Neural progenitor cell (in vitro differentiated cells): ENCODE results near the gene GDI1. TPM values are rescaled to one million over a fixed set of nuclear protein-coding genes. Genes with fewer than 3 reads are reported as not detected.
A peak's percentile ranks its signal among the peaks of the same experiment; 100 is the strongest.

Source experiments
- DNase-seq: peaks from one replicate; pipeline ENCODE4 v3.0.0-alpha.2; 2016; ENCODE audit warnings: low spot score
- H2AFZ ChIP-seq: fragments of 200-600 bp; sonication (generic); replicated peaks from 2 replicates; pipeline ENCODE4 v1.6.1; 2016; ENCODE audit warnings: antibody characterized with exemption
- H3F3A ChIP-seq: fragments of 200-600 bp; sonication (generic); 2 replicates; pipeline ENCODE4 v1.6.1; 2016; ENCODE audit warnings: antibody characterized with exemption, low read depth
- H3K27ac ChIP-seq: fragments of 200-600 bp; sonication (generic); 2 replicates; pipeline ENCODE4 v1.5.1; 2016; ENCODE audit warnings: mild to moderate bottlenecking
- H3K27me3 ChIP-seq: fragments of 200-600 bp; sonication (generic); 2 replicates; pipeline ENCODE4 v1.6.1; 2016; ENCODE audit warnings: mild to moderate bottlenecking, moderate library complexity
- H3K36me3 ChIP-seq: fragments of 200-600 bp; sonication (generic); 2 replicates; pipeline ENCODE4 v1.5.1; 2016
- H3K4me1 ChIP-seq: fragments of 200-600 bp; sonication (generic); 2 replicates; pipeline ENCODE4 v1.6.1; 2016; ENCODE audit warnings: mixed run types
- H3K4me2 ChIP-seq: fragments of 200-600 bp; sonication (generic); 2 replicates; pipeline ENCODE4 v1.6.1; 2016
- H3K4me3 ChIP-seq: fragments of 200-600 bp; sonication (generic); 2 replicates; pipeline ENCODE4 v1.5.1; 2016
- H3K79me2 ChIP-seq: fragments of 200-600 bp; sonication (generic); 2 replicates; pipeline ENCODE4 v1.6.1; 2016; ENCODE audit warnings: low read depth
- H3K9ac ChIP-seq: fragments of 200-600 bp; sonication (generic); 2 replicates; pipeline ENCODE4 v1.6.1; 2016
- H3K9me3 ChIP-seq: fragments of 200-600 bp; sonication (generic); 2 replicates; pipeline ENCODE4 v1.5.1; 2016; ENCODE audit warnings: low read depth
- H4K20me1 ChIP-seq: fragments of 200-600 bp; sonication (generic); 2 replicates; pipeline ENCODE4 v1.6.1; 2016; ENCODE audit warnings: low read depth
- H3K27ac Mint-ChIP-seq: 3 replicates; pipeline ENCODE4 v1.8.0; 2021; ENCODE audit warnings: mixed read lengths
- H3K27me3 Mint-ChIP-seq: 2 replicates; pipeline ENCODE4 v1.8.0; 2022; ENCODE audit warnings: low read depth, mild to moderate bottlenecking, inconsistent platforms, moderate library complexity, mixed read lengths; ENCODE audit not compliant: insufficient read depth
- H3K36me3 Mint-ChIP-seq: 3 replicates; pipeline ENCODE4 v1.8.0; 2021; ENCODE audit warnings: mixed read lengths
- H3K4me1 Mint-ChIP-seq: 3 replicates; pipeline ENCODE4 v1.8.0; 2021; ENCODE audit warnings: mixed read lengths
- H3K4me3 Mint-ChIP-seq: 3 replicates; pipeline ENCODE4 v1.8.0; 2021; ENCODE audit warnings: mild to moderate bottlenecking, moderate library complexity, mixed read lengths
- H3K9me3 Mint-ChIP-seq: 3 replicates; pipeline ENCODE4 v1.8.0; 2020; ENCODE audit warnings: mixed read lengths
- CTCF ChIP-seq: fragments of 200-600 bp; sonication (generic); IDR thresholded peaks from 2 replicates; pipeline ENCODE4 v1.5.1; 2017; ENCODE audit warnings: antibody characterized with exemption, mild to moderate bottlenecking
- EZH2 ChIP-seq: fragments of 200-600 bp; sonication (generic); IDR thresholded peaks from 2 replicates; pipeline ENCODE4 v1.6.1; 2017; ENCODE audit warnings: antibody characterized with exemption, mild to moderate bottlenecking, moderate library complexity
- EZH2phosphoT487 ChIP-seq: fragments of 200-600 bp; sonication (generic); IDR thresholded peaks from 2 replicates; pipeline ENCODE4 v1.6.1; 2017; ENCODE audit warnings: antibody characterized with exemption
- total RNA-seq: library from RNA; depleted of rRNA; stranded (reverse); fragments of >200 nt; gene quantifications from 2 replicates; pipeline ENCODE4 v1.2.3, GENCODE V29; 2015; ENCODE audit warnings: low replicate concordance

The GDI1 gene
- total RNA-seq, 1 donor from 2014 or later: 119 TPM

GRCh38 chrX:154486396-154487207 is 49.6 kb downstream of the GDI1 start, which contains the start of gene UBL4A:
TSS of gene UBL4A (minus strand) at chrX:154486615. CDS start at chrX:154486584, 31 bp downstream.
- Histone ChIP-seq H3K27me3 (peaks cover 11% of the 10 kb centered on the region), H3K36me3 (no peaks in the 10 kb centered on the region), H4K20me1 (no peaks in the 10 kb centered on the region), H3K27ac (no peak within 1 kb of the TSS), H3K9ac (no peak within 1 kb of the TSS), H3K79me2 (no peaks in the 10 kb centered on the region), H3K4me1 (no peaks in the 10 kb centered on the region), H3K4me3 (peak within 1 kb of the TSS; percentile 58), H3F3A (peaks cover 9% of the 10 kb centered on the region), H3K9me3 (no peaks in the 10 kb centered on the region), H2AFZ (no peak within 1 kb of the TSS), H3K4me2 (peak within 1 kb of the TSS; percentile 84)
- peak; percentile 61 for DNase-seq
- H3K4me1 Mint-ChIP-seq: peaks cover 7% of the 10 kb centered on the region
- H3K27ac Mint-ChIP-seq: no peak within 1 kb of the TSS
- peaks cover 17% of the 10 kb centered on the region for H3K9me3 Mint-ChIP-seq
- TF ChIP-seq EZH2phosphoT487: no peak
- TF ChIP-seq EZH2: no peak
- no peak for TF ChIP-seq CTCF
- peaks cover 13% of the 10 kb centered on the region for H3K27me3 Mint-ChIP-seq
- H3K4me3 Mint-ChIP-seq: peak within 1 kb of the TSS; percentile 77
- H3K36me3 Mint-ChIP-seq: peaks cover 4% of the 10 kb centered on the region

- no peak for DNase-seq
- no peaks in the 10 kb centered on the region for H3K4me1 ChIP-seq
- H3K4me3 Mint-ChIP-seq: peak overlapping the region; percentile 77
- H3K27ac Mint-ChIP-seq: no peak overlapping the region
- TF ChIP-seq EZH2phosphoT487: no peak
- TF ChIP-seq EZH2: no peak
- no peak for TF ChIP-seq CTCF
- peaks cover 13% of the 10 kb centered on the region for H3K9me3 Mint-ChIP-seq
- H3K9ac ChIP-seq: no peak overlapping the region
- peaks cover 3% of the 10 kb centered on the region for H3K4me1 Mint-ChIP-seq
- peaks cover 11% of the 10 kb centered on the region for H3K27me3 ChIP-seq
- no peak overlapping the region for H3K27ac ChIP-seq
- no peaks in the 10 kb centered on the region for H3K36me3 ChIP-seq
- no peaks in the 10 kb centered on the region for H4K20me1 ChIP-seq
- no peaks in the 10 kb centered on the region for H3K79me2 ChIP-seq
- H2AFZ ChIP-seq: no peak overlapping the region
- H3K27me3 Mint-ChIP-seq: peaks cover 10% of the 10 kb centered on the region
- no peaks in the 10 kb centered on the region for H3K9me3 ChIP-seq
- no peak overlapping the region for H3K4me2 ChIP-seq
- H3K36me3 Mint-ChIP-seq: peaks cover 4% of the 10 kb centered on the region
- peaks cover 9% of the 10 kb centered on the region for H3F3A ChIP-seq
- H3K4me3 ChIP-seq: no peak overlapping the region
Measured at GRCh38 chrX:154487518-154488290, 50.8 kb downstream of the GDI1 start.

- Histone ChIP-seq H2AFZ (no peak overlapping the region), H3K9ac (no peak overlapping the region), H3K4me3 (no peak overlapping the region), H3K4me2 (no peak overlapping the region), H3F3A (peaks cover 9% of the 10 kb centered on the region), H3K79me2 (no peaks in the 10 kb centered on the region), H4K20me1 (no peaks in the 10 kb centered on the region), H3K27me3 (peaks cover 11% of the 10 kb centered on the region), H3K9me3 (no peaks in the 10 kb centered on the region), H3K4me1 (no peaks in the 10 kb centered on the region), H3K27ac (no peak overlapping the region), H3K36me3 (no peaks in the 10 kb centered on the region)
- H3K4me1 Mint-ChIP-seq: peaks cover 3% of the 10 kb centered on the region
- peaks cover 9% of the 10 kb centered on the region for H3K27me3 Mint-ChIP-seq
- no peak overlapping the region for H3K27ac Mint-ChIP-seq
- peaks cover 4% of the 10 kb centered on the region for H3K36me3 Mint-ChIP-seq
- H3K9me3 Mint-ChIP-seq: peaks cover 18% of the 10 kb centered on the region
- no peak for DNase-seq
- H3K4me3 Mint-ChIP-seq: peak overlapping the region; percentile 55
- TF ChIP-seq CTCF (no peak), EZH2phosphoT487 (no peak), EZH2 (no peak)
Measured at GRCh38 chrX:154488336-154489075, 51.6 kb downstream of the GDI1 start.
